Measurements from ENCODE around the gene STARD3.

- no peak for TF ChIP-seq POLR2AphosphoS5 (IDR thresholded peaks at IDR 0.05)
- no peak for TF ChIP-seq CTCF (IDR thresholded peaks at IDR 0.05)
- TF ChIP-seq POLR2A (IDR thresholded peaks at IDR 0.05): no peak
Measured at GRCh38 chr17:39615434-39615833, 21.5 kb upstream of the STARD3 start.
